SK-N-SH treated with all-trans-retinoic acid at 6 μM for 48 hours (cell line): ENCODE measurements around the gene SANBR.

Experiments
- ATAC-seq: fragments of 200-7000 bp; cut with Tn5 transposase; 3 replicates; pipeline ENCODE4 v1.9.1; 2020; ENCODE audit warnings: mild to moderate bottlenecking, moderate library complexity
- ARNTL ChIP-seq: fragments of 450-650 bp; formaldehyde crosslinking; IDR thresholded peaks from 2 replicates; pipeline ENCODE4 v1.5.0; 2020; ENCODE audit warnings: low read depth, mild to moderate bottlenecking, moderate library complexity, borderline replicate concordance
- CREB5 ChIP-seq: fragments of 250-450 bp; sonication (Bioruptor Pico); IDR thresholded peaks from 2 replicates; pipeline ENCODE4 v1.5.1; 2020; ENCODE audit warnings: low read depth, mild to moderate bottlenecking, moderate library complexity
- CSDC2 ChIP-seq: fragments of 250-450 bp; sonication (Bioruptor Pico); IDR thresholded peaks from 2 replicates; pipeline ENCODE4 v1.5.0; 2020; ENCODE audit warnings: mild to moderate bottlenecking, moderate library complexity
- ESRRG ChIP-seq: fragments of 250-450 bp; sonication (Bioruptor Pico); IDR thresholded peaks from 2 replicates; pipeline ENCODE4 v1.6.1; 2021; ENCODE audit warnings: mild to moderate bottlenecking
- GLIS3 ChIP-seq: fragments of 250-450 bp; sonication (Bioruptor Pico); IDR thresholded peaks from 2 replicates; pipeline ENCODE4 v1.5.0; 2020; ENCODE audit warnings: mild to moderate bottlenecking, moderate library complexity
- ISL1 ChIP-seq: fragments of 250-450 bp; sonication (Bioruptor Pico); IDR thresholded peaks from 2 replicates; pipeline ENCODE4 v2.1.2; 2022; ENCODE audit warnings: mild to moderate bottlenecking, moderate library complexity
- OSR1 ChIP-seq: fragments of 250-450 bp; sonication (Bioruptor Pico); IDR thresholded peaks from 2 replicates; pipeline ENCODE4 v1.8.0; 2022; ENCODE audit warnings: moderate library complexity, mild to moderate bottlenecking, inconsistent platforms
- PPARA ChIP-seq: fragments of 250-450 bp; sonication (Bioruptor Pico); IDR thresholded peaks from 2 replicates; pipeline ENCODE4 v1.5.0; 2020; ENCODE audit warnings: mild to moderate bottlenecking, borderline replicate concordance
- RARB ChIP-seq: fragments of 250-450 bp; sonication (Bioruptor Pico); IDR thresholded peaks from 2 replicates; pipeline ENCODE4 v1.8.0; 2021; ENCODE audit warnings: mild to moderate bottlenecking, moderate library complexity
- SNAI2 ChIP-seq: fragments of 250-450 bp; sonication (Bioruptor Pico); IDR thresholded peaks from 2 replicates; pipeline ENCODE4 v1.5.0; 2020; ENCODE audit warnings: mild to moderate bottlenecking, moderate library complexity
- TCF4 ChIP-seq: fragments of 250-450 bp; sonication (Bioruptor Pico); IDR thresholded peaks from 2 replicates; pipeline ENCODE4 v1.8.0; 2021; ENCODE audit warnings: mild to moderate bottlenecking, moderate library complexity, borderline replicate concordance
- TOX ChIP-seq: fragments of 250-450 bp; sonication (Bioruptor Pico); IDR thresholded peaks from 2 replicates; pipeline ENCODE4 v1.8.0; 2021; ENCODE audit warnings: mild to moderate bottlenecking, moderate library complexity, borderline replicate concordance
- ZC3H10 ChIP-seq: fragments of 250-450 bp; sonication (Bioruptor Pico); IDR thresholded peaks from 2 replicates; pipeline ENCODE4 v1.5.1; 2021; ENCODE audit warnings: mild to moderate bottlenecking, moderate library complexity
- ZFP3 ChIP-seq: fragments of 250-450 bp; sonication (Bioruptor Pico); IDR thresholded peaks from 2 replicates; pipeline ENCODE4 v1.5.0; 2020; ENCODE audit warnings: mild to moderate bottlenecking, moderate library complexity
- ZFP30 ChIP-seq: fragments of 450-650 bp; formaldehyde crosslinking; IDR thresholded peaks from 2 replicates; pipeline ENCODE4 v1.5.0; 2022; ENCODE audit warnings: mild to moderate bottlenecking, moderate library complexity
- ZNF565 ChIP-seq: fragments of 450-650 bp; formaldehyde crosslinking; conservative IDR thresholded peaks from 2 replicates; pipeline ENCODE4 v1.5.0; 2020; ENCODE audit warnings: low read depth, mild to moderate bottlenecking, moderate library complexity
- ZNF70 ChIP-seq: fragments of 450-650 bp; formaldehyde crosslinking; IDR thresholded peaks from 2 replicates; pipeline ENCODE4 v1.5.0; 2020; ENCODE audit warnings: mild to moderate bottlenecking, moderate library complexity
- ZNF8 ChIP-seq: fragments of 450-650 bp; formaldehyde crosslinking; IDR thresholded peaks from 2 replicates; pipeline ENCODE4 v1.5.0; 2020; ENCODE audit warnings: mild to moderate bottlenecking, moderate library complexity
- TF ChIP-seq, protein P1 (sequence below): fragments of 250-450 bp; sonication (Bioruptor Pico); IDR thresholded peaks from 2 replicates; pipeline ENCODE4 v1.5.0; 2020; ENCODE audit warnings: mild to moderate bottlenecking, moderate library complexity
- TF ChIP-seq, protein P2 (sequence below): fragments of 250-450 bp; sonication (Bioruptor Pico); IDR thresholded peaks from 2 replicates; pipeline ENCODE4 v1.8.0; 2020; ENCODE audit warnings: mild to moderate bottlenecking, moderate library complexity, borderline replicate concordance
- TF ChIP-seq, protein P3 (sequence below): fragments of 250-450 bp; sonication (Bioruptor Pico); IDR thresholded peaks from 2 replicates; pipeline ENCODE4 v1.8.0; 2021; ENCODE audit warnings: low read depth, mild to moderate bottlenecking, moderate library complexity, borderline replicate concordance
- TF ChIP-seq, protein P4 (sequence below): fragments of 250-450 bp; sonication (Bioruptor Pico); IDR thresholded peaks from 2 replicates; pipeline ENCODE4 v1.5.1; 2021; ENCODE audit warnings: mild to moderate bottlenecking, moderate library complexity

The SANBR gene

GRCh38 chr2:61044636-61045035 lies 21.0 kb upstream of the SANBR start:
- TF ChIP-seq, protein P1, sequence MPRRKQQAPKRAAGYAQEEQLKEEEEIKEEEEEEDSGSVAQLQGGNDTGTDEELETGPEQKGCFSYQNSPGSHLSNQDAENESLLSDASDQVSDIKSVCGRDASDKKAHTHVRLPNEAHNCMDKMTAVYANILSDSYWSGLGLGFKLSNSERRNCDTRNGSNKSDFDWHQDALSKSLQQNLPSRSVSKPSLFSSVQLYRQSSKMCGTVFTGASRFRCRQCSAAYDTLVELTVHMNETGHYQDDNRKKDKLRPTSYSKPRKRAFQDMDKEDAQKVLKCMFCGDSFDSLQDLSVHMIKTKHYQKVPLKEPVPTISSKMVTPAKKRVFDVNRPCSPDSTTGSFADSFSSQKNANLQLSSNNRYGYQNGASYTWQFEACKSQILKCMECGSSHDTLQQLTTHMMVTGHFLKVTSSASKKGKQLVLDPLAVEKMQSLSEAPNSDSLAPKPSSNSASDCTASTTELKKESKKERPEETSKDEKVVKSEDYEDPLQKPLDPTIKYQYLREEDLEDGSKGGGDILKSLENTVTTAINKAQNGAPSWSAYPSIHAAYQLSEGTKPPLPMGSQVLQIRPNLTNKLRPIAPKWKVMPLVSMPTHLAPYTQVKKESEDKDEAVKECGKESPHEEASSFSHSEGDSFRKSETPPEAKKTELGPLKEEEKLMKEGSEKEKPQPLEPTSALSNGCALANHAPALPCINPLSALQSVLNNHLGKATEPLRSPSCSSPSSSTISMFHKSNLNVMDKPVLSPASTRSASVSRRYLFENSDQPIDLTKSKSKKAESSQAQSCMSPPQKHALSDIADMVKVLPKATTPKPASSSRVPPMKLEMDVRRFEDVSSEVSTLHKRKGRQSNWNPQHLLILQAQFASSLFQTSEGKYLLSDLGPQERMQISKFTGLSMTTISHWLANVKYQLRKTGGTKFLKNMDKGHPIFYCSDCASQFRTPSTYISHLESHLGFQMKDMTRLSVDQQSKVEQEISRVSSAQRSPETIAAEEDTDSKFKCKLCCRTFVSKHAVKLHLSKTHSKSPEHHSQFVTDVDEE (CRISPR knock-in tag) = no peak
- TF ChIP-seq CREB5 (CRISPR knock-in tag) (no peak), TCF4 (CRISPR knock-in tag) (no peak), ESRRG (CRISPR knock-in tag) (no peak), CSDC2 (CRISPR knock-in tag) (no peak), SNAI2 (no peak), ZFP30 (CRISPR knock-in tag) (no peak), ZNF70 (CRISPR knock-in tag) (no peak), ISL1 (CRISPR knock-in tag) (no peak), ZNF565 (CRISPR knock-in tag) (no peak), RARB (no peak)
- TF ChIP-seq, protein P2, sequence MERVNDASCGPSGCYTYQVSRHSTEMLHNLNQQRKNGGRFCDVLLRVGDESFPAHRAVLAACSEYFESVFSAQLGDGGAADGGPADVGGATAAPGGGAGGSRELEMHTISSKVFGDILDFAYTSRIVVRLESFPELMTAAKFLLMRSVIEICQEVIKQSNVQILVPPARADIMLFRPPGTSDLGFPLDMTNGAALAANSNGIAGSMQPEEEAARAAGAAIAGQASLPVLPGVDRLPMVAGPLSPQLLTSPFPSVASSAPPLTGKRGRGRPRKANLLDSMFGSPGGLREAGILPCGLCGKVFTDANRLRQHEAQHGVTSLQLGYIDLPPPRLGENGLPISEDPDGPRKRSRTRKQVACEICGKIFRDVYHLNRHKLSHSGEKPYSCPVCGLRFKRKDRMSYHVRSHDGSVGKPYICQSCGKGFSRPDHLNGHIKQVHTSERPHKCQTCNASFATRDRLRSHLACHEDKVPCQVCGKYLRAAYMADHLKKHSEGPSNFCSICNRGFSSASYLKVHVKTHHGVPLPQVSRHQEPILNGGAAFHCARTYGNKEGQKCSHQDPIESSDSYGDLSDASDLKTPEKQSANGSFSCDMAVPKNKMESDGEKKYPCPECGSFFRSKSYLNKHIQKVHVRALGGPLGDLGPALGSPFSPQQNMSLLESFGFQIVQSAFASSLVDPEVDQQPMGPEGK (CRISPR knock-in tag) = no peak

GRCh38 chr2:61045226-61045625 lies 20.4 kb upstream of the SANBR start:
- no peak for ATAC-seq
- no peak for TF ChIP-seq TCF4 (CRISPR knock-in tag)
- TF ChIP-seq TOX (CRISPR knock-in tag) = no peak
- TF ChIP-seq ZNF8 = no peak
- no peak for TF ChIP-seq ZFP30 (CRISPR knock-in tag)
- TF ChIP-seq, protein P3, sequence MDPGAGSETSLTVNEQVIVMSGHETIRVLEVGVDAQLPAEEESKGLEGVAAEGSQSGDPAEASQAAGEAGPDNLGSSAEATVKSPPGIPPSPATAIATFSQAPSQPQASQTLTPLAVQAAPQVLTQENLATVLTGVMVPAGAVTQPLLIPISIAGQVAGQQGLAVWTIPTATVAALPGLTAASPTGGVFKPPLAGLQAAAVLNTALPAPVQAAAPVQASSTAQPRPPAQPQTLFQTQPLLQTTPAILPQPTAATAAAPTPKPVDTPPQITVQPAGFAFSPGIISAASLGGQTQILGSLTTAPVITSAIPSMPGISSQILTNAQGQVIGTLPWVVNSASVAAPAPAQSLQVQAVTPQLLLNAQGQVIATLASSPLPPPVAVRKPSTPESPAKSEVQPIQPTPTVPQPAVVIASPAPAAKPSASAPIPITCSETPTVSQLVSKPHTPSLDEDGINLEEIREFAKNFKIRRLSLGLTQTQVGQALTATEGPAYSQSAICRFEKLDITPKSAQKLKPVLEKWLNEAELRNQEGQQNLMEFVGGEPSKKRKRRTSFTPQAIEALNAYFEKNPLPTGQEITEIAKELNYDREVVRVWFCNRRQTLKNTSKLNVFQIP = no peak
- no peak for TF ChIP-seq ZFP3 (CRISPR knock-in tag)
- TF ChIP-seq CSDC2 (CRISPR knock-in tag) = no peak
- TF ChIP-seq, protein P4, sequence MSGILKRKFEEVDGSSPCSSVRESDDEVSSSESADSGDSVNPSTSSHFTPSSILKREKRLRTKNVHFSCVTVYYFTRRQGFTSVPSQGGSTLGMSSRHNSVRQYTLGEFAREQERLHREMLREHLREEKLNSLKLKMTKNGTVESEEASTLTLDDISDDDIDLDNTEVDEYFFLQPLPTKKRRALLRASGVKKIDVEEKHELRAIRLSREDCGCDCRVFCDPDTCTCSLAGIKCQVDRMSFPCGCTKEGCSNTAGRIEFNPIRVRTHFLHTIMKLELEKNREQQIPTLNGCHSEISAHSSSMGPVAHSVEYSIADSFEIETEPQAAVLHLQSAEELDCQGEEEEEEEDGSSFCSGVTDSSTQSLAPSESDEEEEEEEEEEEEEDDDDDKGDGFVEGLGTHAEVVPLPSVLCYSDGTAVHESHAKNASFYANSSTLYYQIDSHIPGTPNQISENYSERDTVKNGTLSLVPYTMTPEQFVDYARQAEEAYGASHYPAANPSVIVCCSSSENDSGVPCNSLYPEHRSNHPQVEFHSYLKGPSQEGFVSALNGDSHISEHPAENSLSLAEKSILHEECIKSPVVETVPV (CRISPR knock-in tag) = no peak
- TF ChIP-seq PPARA = no peak
- TF ChIP-seq SNAI2 = no peak
- no peak for TF ChIP-seq ZNF70 (CRISPR knock-in tag)
- TF ChIP-seq ESRRG (CRISPR knock-in tag) = no peak
- TF ChIP-seq GLIS3 (CRISPR knock-in tag) = no peak
- no peak for TF ChIP-seq ISL1 (CRISPR knock-in tag)

More at GRCh38 chr2:61044636-61045035, 21.0 kb upstream of the SANBR start:
- no peak for ATAC-seq

- no peak for ATAC-seq
- TF ChIP-seq, protein P3 = no peak
- TF ChIP-seq SNAI2 = no peak
- TF ChIP-seq CSDC2 (CRISPR knock-in tag) = no peak
- TF ChIP-seq, protein P1 (CRISPR knock-in tag) = no peak
- TF ChIP-seq TCF4 (CRISPR knock-in tag) = no peak
- TF ChIP-seq ARNTL (CRISPR knock-in tag) = no peak
- TF ChIP-seq, protein P4 (CRISPR knock-in tag) = no peak
- no peak for TF ChIP-seq ZFP3 (CRISPR knock-in tag)
- TF ChIP-seq ZNF70 (CRISPR knock-in tag) = no peak
- TF ChIP-seq ZFP30 (CRISPR knock-in tag) = no peak
- TF ChIP-seq ZC3H10 (CRISPR knock-in tag) = no peak
- TF ChIP-seq OSR1 (CRISPR knock-in tag) = no peak
- no peak for TF ChIP-seq GLIS3 (CRISPR knock-in tag)
- no peak for TF ChIP-seq ZNF8
- TF ChIP-seq ISL1 (CRISPR knock-in tag) = no peak
Observed at GRCh38 chr2:61045999-61046398, 19.7 kb upstream of the SANBR start.
